Bone marrow (tissue), 2 donors: ENCODE measurements around the gene MYH7.
A peak's percentile ranks its signal among the peaks of the same experiment; 100 is the strongest.
"Not testable (repeated sequence)": the region's sequence is repeated elsewhere in the genome, so short reads cannot be mapped to it uniquely, and the experiment has no call there.

ENCODE experiments used
- DNase-seq, 2 donors: peaks; one replicate each; lab custom pipeline; 2025; lab: John Stamatoyannopoulos, UW

MYH7 gene

DNA sequence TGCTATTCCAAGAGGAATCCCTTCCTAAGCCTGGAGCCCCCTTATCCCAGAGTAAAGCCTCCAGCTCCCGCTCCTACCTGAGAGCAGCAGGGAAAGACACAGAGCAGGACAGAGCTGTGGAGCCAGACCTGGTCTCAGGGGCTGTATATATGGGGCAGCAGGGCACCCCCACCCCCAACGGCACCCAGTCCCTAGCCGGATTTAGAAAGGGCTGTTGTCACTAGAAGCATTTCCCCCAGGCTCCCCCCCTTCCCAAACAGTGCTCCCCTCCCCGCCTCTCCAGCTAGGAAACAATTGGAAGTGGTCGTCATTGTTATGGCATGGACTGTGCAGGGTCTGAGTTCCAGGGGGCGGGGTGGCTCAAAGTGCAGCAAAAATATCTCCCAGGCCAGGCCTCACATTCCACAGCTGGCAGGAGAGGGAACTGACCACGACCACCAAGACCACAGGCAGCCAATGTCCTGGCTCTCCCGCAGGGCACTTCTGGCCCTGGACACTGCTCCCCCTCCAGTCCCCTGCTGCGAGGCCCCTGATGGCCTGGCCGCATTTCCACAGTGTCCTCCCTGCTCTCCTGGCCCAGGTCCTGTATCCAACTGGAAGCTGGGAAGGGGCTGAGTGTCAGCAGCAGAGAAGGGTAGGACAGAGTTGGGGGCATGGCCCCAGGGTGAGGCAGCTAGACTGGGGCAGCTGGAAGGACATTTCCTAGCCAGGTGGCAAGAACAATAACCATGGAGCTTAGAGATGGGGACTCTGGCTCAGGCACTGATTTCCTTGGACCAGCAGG is at the start of gene MYH7:
Gene MYH7 (minus strand): TSS at position 118 of the 784 bp plus-strand sequence. CDS start 1,928 bp downstream, outside the sequence.
- no peak for DNase-seq

DNA sequence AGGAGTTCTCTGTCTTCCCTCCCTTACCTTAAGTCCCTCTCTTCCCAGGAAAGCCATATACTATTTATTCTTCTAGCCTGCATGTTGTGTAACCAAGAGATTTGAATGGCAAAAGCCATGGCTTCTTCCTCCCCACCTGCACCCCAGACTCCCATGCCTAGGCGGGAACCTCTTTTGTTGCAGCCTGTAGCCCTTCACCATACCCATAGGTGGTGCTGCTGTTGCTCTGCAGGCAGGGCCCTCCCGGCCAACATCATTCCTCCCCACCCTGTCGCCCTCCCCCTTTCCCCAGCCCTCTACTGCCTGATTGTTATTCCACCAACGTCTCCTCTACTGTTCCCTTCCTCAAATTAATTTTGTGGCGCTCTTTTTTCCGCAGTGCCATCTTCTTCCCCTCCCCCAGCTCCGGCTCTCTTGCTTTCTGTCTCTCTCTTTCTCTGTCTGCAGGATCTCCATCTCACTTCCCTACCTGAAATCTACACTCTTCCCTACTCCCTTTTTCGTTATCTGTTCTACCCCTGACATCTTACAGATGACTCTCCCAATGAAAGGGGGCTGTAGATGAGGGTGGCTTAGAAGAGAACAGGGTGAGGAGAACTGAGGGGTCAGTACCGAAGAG is 47.9 kb upstream of the MYH7 start:
- DNase-seq, result no peak

- DNase-seq, result no peak
Observed at GRCh38 chr14:23482823-23483148, 47.3 kb upstream of the MYH7 start.

DNA sequence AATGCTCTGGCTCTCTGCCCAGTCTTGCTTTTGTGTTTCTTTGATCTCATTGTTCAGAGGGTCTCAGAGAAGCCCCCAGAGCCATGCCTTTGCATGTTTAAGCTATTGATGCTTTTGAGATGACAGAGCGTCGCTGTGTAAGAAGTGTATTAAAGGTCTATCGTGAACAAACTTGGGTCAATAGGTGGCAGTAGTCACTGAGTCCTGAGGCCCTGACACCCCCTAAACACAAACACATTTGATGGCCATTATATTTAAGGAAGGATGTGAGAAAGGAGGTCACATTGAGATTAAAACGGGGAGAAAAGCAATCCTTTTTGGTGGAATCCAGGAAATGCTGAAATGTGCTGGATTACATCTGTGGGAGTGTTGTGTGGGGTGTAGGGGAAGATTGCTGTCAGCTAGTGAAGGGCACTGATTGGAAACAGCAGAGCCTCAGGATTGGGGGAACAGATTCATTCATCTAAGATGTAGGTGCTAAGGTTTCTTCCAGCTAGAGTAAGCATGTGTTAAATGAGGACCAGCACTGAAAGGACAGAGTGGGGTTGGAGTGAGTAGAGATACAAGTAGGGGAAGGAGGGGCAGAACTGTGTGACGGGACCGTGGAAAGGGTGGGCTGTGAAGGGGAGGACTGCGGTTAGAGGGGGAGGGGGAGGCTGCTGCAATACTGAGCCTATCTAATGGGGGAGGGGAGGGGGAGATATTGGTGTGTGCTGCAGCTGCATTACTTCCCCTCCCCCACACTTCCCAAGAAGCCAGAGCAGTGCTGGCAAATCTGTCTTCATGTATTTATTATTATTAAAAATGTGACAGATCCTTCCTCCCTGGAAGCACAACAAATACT is 46.7 kb upstream of the MYH7 start:
- no peak for DNase-seq

GRCh38 chr14:23481362-23481970 is 46.0 kb upstream of the MYH7 start:
- no peak for DNase-seq

DNA sequence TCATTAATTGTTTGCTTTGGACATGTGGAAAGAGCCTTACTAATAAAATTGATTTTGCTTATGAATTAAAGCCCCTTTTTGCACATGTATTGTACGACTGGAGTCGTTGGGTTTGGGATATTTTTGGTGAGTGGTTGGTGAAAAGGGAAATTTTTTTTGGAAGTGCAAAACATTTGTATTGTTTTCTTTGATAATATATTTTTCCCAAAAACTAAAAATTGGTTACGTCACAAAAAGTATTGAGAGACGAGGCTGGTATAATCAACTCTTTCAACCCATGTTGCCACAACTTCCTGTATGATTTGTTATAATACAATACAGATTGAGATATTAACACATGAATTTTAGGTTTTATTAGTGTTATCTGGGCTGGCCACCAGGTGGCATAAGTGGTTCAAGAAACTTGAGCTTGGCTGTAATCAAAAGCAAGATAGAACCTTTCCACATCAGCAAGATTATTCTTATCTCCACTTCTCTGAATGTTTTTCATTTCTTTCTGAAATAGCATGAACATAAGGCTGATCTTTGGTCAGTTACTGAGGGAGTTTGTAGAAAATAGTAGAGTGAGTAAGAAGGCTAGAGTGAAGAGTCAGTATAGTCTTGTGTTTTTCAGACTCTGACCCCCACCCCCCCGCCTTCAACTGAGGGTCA is 42.8 kb upstream of the MYH7 start:
- peak; percentile 0 to 42 for DNase-seq

- DNase-seq, result no peak
Observed at GRCh38 chr14:23470947-23471346, 35.5 kb upstream of the MYH7 start.

DNA sequence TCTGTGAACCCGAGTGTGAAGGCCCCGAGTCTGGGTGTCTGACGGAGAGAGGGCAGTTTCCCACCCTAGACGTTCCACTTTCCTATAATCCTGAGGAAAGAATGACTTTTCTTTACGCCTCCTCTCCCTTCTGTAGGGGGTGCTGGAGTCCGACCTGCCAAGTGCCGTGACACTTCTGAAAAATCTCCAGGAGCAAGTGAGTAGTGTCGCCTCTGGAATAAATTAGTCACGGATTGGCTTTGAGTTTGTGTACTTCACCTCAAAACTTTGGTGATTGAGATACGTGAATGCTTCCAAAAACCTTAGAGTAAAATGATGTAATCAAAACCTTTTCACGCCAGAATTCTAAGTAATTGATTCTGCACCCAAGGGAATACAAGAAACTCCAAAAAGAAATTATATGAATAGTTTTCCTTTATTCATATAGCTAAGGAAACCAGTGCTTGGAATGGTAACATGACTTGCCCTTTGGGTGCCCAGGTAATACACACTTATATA is 34.5 kb upstream of the MYH7 start:
- DNase-seq, result no peak

DNA sequence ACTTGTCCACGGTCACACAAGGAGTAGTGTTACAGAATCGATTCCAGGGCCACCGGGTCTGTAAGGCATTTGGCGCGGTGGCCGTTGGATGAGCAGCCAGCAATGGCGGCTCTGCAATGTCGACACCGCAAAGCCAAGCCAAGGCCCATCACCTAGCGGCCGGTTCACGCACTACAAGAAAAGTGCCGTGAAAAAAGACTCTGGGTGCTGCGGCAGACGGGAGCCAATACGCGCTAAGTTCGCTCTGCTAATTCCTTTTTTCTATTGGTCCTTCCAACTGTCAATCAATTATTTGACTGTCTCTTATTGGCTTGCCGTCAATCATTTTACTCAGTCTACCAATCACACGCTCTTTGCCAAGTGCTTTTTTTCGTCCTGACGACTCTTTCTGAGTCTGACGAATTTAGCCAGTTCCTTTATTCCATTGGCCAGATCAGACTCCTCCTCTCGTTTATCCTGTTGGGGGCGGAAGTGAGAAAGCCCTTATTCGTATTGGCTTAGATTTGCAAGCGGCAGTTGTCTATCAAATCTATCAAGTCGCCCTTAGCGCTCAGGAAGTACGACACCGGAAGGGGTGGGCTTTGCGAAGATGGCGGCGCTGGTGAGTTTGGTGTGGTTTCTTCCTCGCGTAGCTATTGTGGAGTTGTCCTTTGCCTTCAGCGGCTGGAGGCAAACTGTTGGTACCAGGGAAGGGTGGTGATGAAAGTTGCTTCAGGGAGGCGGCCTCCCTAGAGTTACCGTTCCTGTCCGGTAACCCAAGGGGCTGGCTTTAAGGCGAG is 33.9 kb upstream of the MYH7 start, which contains the start of gene NGDN:
Gene NGDN (plus strand): TSS at position 577 of the 779 bp plus-strand sequence. CDS start 13 bp downstream, at position 590.
- DNase-seq, result peak; percentile 60 to 99

- no peak for DNase-seq
Observed at GRCh38 chr14:23468704-23469126, 33.3 kb upstream of the MYH7 start.

- DNase-seq, result no peak
Observed at GRCh38 chr14:23465261-23465660, 29.8 kb upstream of the MYH7 start.

GRCh38 chr14:23464700-23465099 is 29.2 kb upstream of the MYH7 start:
- DNase-seq, result no peak

GRCh38 chr14:23460960-23461359 is 25.5 kb upstream of the MYH7 start:
- DNase-seq, result no peak

DNA sequence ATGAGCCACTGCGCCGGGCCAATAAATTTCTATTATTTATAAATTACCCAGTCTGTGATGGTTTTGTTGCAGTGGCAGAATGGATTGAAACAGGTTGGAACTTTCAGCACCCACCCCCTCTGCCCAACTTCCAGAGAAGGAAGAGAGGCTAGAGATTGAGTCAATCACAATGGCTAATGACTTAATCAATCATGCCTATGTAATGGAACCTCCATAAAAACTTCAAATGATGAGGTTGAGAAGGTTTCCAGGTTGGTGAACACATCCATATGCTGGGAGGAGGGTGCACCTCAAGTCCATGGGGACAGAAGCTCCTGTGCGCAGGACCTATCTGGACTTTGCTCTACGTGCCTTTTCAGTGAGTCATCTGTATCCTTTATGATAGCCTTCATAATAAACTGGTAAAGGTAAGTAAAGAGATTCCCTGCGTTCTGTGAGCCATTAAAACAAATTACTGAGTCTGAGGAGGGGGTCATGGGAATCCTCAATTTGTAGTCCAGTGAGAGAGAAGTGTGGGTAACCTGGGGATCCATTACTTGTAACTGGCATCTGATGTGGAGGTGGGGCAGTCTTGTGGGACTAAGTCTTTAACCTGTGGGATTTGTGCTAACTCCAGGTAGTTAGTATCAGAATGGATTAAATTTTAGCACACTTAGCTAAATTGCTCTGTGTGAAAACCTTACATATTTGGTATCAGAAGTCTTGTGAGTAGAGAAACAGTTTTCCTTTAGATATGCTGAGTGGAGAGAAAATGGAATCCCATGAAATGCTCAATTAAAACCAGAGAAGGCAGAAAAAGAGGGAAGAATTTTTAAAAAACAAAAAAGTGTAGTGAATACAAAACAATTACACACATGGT is 22.4 kb upstream of the MYH7 start:
- DNase-seq, result no peak

DNA sequence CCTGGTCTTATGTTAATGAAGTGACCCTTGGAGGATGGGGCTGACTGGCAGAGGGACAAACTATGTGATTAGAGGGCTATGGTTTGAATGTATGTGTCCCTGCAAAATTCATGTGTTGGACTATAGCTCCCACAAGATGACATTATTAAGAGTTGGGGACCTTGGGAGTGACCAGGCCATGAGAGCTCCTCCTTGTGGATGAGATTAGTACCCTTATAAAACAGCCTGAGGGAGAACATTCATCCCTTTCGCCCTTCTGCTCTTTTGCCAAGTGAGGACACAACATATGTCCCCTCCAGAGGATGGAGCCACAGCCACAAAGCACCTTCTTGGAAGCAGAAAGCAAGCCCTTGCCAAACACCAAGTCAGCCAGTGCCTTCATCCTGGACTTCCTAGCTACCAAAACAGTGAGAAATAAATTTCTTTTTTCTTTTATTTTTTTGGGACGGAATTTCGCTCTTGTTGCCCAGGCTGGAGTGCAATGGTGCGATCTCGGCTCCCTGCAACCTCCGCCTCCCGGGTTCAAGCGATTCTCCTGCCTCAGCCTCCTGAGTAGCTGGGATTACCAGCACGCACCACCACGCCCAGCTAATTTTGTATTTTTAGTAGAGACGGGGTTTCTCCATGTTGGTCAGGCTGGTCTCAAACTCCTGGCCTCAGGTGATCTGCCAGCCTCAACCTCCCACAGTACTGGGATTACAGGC is 21.6 kb upstream of the MYH7 start:
- not testable (repeated sequence) for DNase-seq

GRCh38 chr14:23454445-23454856 is 19.0 kb upstream of the MYH7 start:
- no peak for DNase-seq

DNA sequence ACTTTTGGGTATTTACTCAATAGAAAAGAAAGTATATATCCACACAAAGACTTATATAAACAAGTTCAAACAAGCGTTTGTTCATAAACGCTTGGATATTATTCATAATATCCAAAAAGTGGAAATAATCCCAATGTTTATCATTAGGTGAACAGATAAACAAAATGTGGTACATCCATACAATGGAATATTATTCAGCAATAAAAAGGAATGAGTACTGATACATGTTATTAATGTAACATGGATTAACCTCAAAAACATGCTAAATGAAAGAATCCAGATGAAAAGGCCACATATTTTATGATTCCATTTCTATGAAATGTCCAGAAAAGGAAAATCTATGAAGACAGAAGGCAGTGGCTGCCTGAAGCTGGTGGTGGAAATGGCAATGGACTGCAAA is 16.8 kb upstream of the MYH7 start:
- DNase-seq, result no peak

GRCh38 chr14:23450379-23450778 is 14.9 kb upstream of the MYH7 start:
- DNase-seq, result no peak

DNA sequence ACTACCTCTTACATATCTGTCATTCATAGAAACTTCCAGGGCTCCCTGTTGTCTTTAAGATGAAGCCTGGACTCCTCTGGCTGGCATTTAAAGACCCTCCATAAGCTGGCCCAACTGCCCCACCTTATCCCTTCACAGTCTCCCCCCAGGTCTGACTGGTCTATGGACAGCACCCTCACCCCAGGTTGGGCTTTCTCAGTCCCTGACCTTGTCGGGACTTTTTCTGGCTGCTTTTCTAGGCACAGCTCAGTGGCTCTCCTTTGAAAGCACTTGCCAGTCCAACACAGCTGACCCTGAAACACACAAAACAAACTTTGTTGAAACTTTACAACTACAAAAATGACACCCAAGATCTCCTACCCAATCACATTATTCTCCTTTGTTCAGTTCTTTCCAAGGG is 13.9 kb upstream of the MYH7 start:
- no peak for DNase-seq
